K562 (cell line): ENCODE results near the gene PIERCE2. TPM values are rescaled to one million over a fixed set of nuclear protein-coding genes. Genes with fewer than 3 reads are reported as not detected.
"Not testable (repeated sequence)": the region's sequence is repeated elsewhere in the genome, so short reads cannot be mapped to it uniquely, and the experiment has no call there.

Experiments
- ATAC-seq: fragments of 200-7000 bp; cut with Tn5 transposase; 3 replicates; pipeline ENCODE4 v1.9.1; 2020; ENCODE audit warnings: moderate library complexity
- BruUV-seq: library from RNA; stranded (reverse); fragments of 400-500 nt; replicated peaks from 2 replicates; lab custom pipeline; 2021; lab: Mats Ljungman, UMichigan
- CTCF ChIA-PET: fragments of 300-600 bp; formaldehyde crosslinking; extraction: SDS; loops from one replicate; lab custom pipeline; 2021; ENCODE audit warnings: low intra/inter-chr PET ratio; lab: Yijun Ruan, JAX
- POLR2A ChIA-PET: fragments of 300-600, 350-650 bp; sonication (Branson Sonifier 250); formaldehyde crosslinking; extraction: SDS; loops from one replicate; lab custom pipeline; 2021; ENCODE audit warnings: antibody characterized with exemption, inconsistent platforms; lab: Yijun Ruan, JAX
- DNase-seq, 4 experiments: peaks; one replicate each; pipeline versions ENCODE4 v3.0.0 to v3.0.0-alpha.2; 2011 to 2018; ENCODE audit warnings: low spot score in 3 of 4, mixed read lengths in 3 of 4; ENCODE audit errors: extremely low read depth in 1 of 4
- FAIRE-seq: peaks from 2 replicates; lab custom pipeline; 2011; peaks lifted over from hg19 to GRCh38; lab: Jason Lieb, UNC
- H2AFZ ChIP-seq: 2 replicates; pipeline ENCODE4 v1.6.0; 2011; ENCODE audit warnings: low read depth, low read length, control low read depth, inconsistent platforms
- H3K27ac ChIP-seq: fragments of 200-600 bp; 3 replicates; pipeline ENCODE4 v1.8.0; 2011; ENCODE audit warnings: low read depth, mild to moderate bottlenecking, control low read depth, inconsistent platforms, low read length, moderate library complexity, mixed read lengths; ENCODE audit errors: extremely low read depth
- H3K27me3 ChIP-seq, 2 experiments: fragments of 300-600 bp in 1 of 2; 2 replicates in 1 of 2; 3 replicates in 1 of 2; pipeline versions ENCODE4 v1.6.0 to v1.8.0; 2011; ENCODE audit warnings: inconsistent platforms in 2 of 2, low read length in 2 of 2, mild to moderate bottlenecking in 1 of 2, mixed read lengths in 1 of 2, moderate library complexity in 1 of 2; ENCODE audit not compliant: control insufficient read depth in 2 of 2, insufficient read depth in 2 of 2
- H3K36me3 ChIP-seq: fragments of 300-600 bp; 3 replicates; pipeline ENCODE4 v1.8.0; 2011; ENCODE audit warnings: mild to moderate bottlenecking, low read length, inconsistent platforms; ENCODE audit not compliant: control insufficient read depth, insufficient read depth
- H3K4me1 ChIP-seq, 2 experiments: fragments of 200-600 bp in 1 of 2; replicated peaks in 1 of 2; 2 replicates in 1 of 2; 3 replicates in 1 of 2; pipeline versions ENCODE4 v1.5.1 to v1.8.0; 2011; ENCODE audit warnings: inconsistent platforms in 2 of 2, low read length in 2 of 2, mild to moderate bottlenecking in 1 of 2, mixed read lengths in 1 of 2, moderate library complexity in 1 of 2; ENCODE audit not compliant: control insufficient read depth in 2 of 2, insufficient read depth in 2 of 2
- H3K4me2 ChIP-seq: 2 replicates; pipeline ENCODE4 v1.6.1; 2011; ENCODE audit warnings: low read length, control low read depth, inconsistent platforms, mixed read lengths; ENCODE audit not compliant: insufficient read depth
- H3K4me3 ChIP-seq: fragments of 200-600 bp; sonication (generic), shearing (Covaris generic); 2 replicates; pipeline ENCODE4 v1.5.1; 2016; ENCODE audit warnings: control low read depth, inconsistent platforms
- H3K79me2 ChIP-seq: fragments of 200-600 bp; 3 replicates; pipeline ENCODE4 v1.8.0; 2011; ENCODE audit warnings: low read length, inconsistent platforms; ENCODE audit not compliant: control insufficient read depth, insufficient read depth
- H3K9ac ChIP-seq, 2 experiments: 2 replicates each; pipeline versions ENCODE4 v1.6.0 to v1.6.1; 2011; ENCODE audit warnings: low read depth in 2 of 2, low read length in 2 of 2, control low read depth in 1 of 2, inconsistent platforms in 1 of 2, mild to moderate bottlenecking in 1 of 2, mixed read lengths in 1 of 2; ENCODE audit not compliant: insufficient read depth in 1 of 2
- H3K9me1 ChIP-seq: one replicate; pipeline ENCODE4 v1.6.0; 2011; ENCODE audit warnings: inconsistent platforms, mild to moderate bottlenecking, low read length, moderate library complexity; ENCODE audit not compliant: control insufficient read depth, insufficient read depth
- H3K9me3 ChIP-seq: replicated peaks from 2 replicates; pipeline ENCODE4 v1.5.1; 2011; ENCODE audit warnings: low read depth, low read length, inconsistent platforms; ENCODE audit not compliant: control insufficient read depth, insufficient read depth
- H4K20me1 ChIP-seq: replicated peaks from 2 replicates; pipeline ENCODE4 v1.6.1; 2011; ENCODE audit warnings: low read length, inconsistent platforms, mixed read lengths; ENCODE audit not compliant: control insufficient read depth, insufficient read depth
- WGBS: fragments of 100-300 bp; shearing (Covaris generic); methylation state at CpG from one replicate; pipeline ENCODE4 v1.1.6; 2016; ENCODE audit warnings: low coverage, mixed read lengths; ENCODE audit not compliant: insufficient coverage; ENCODE audit errors: missing lambda C conversion rate; 5-methylcytosine and 5-hydroxymethylcytosine counted together
- in situ Hi-C: fragments of 300-500 bp; cut with MboI; formaldehyde crosslinking; loops from 4 replicates; pipeline ENCODE4 v1.15.0; 2018; ENCODE audit warnings: inconsistent platforms, mixed read lengths
- intact Hi-C: fragments of 100-400 bp; cut with micrococcal nuclease; formaldehyde crosslinking; loops from 2 replicates; pipeline ENCODE4 v1.14.2; 2022
- polyA plus RNA-seq, 8 experiments: library from polyadenylated mRNA; depleted of rRNA in 4 of 8; stranded (reverse) in 5 of 8; unstranded in 3 of 8; fragments of >200 nt; fragmentation: Nextera tagmentation in 2 of 8; fragmentation: Illumina TruSeq in 1 of 8; extraction: Ambion mirVana in 2 of 8; extraction: Trizol in 1 of 8; gene quantifications; 2 replicates each; pipeline versions ENCODE4 v1.2.1 to v1.2.3, GENCODE V29; 2011 to 2014; ENCODE audit warnings: inconsistent platforms in 1 of 8, missing spikeins in 1 of 8
- total RNA-seq, 7 experiments: library from RNA; depleted of rRNA in 6 of 7; stranded (reverse); fragments of >200 nt in 6 of 7; fragmentation: Illumina TruSeq in 2 of 7; extraction: Trizol in 2 of 7; gene quantifications; 2 replicates each; pipeline versions ENCODE4 v1.2.1 to v1.2.3, GENCODE V29; 2011 to 2021; ENCODE audit warnings: low replicate concordance in 1 of 7

The PIERCE2 gene
- total and polyA plus RNA-seq, 9 of the 15 experiments (the other 6 are each of a cell fraction or from before 2014, with no cell fraction given), result 2.9 to 4.8 (median 4.0) TPM

- ATAC-seq, H3K4me2 ChIP-seq, DNase-seq, H3K9me1 ChIP-seq, H3K79me2 ChIP-seq, CTCF ChIA-PET, FAIRE-seq, H3K9me3 ChIP-seq, H4K20me1 ChIP-seq, intact Hi-C loops, H2AFZ ChIP-seq, in situ Hi-C loops, H3K4me3 ChIP-seq, H3K4me1 ChIP-seq, POLR2A ChIA-PET, H3K27me3 ChIP-seq, H3K27ac ChIP-seq, H3K9ac ChIP-seq, BruUV-seq, H3K36me3 ChIP-seq: not testable (repeated sequence)
- 62% methylated on average over 12 of the region's 41 CpGs for WGBS
These were observed 38.2 kb downstream of the PIERCE2 start for GRCh38 chr15:55446379-55447029.

- H4K20me1 ChIP-seq, H3K9ac ChIP-seq, BruUV-seq, DNase-seq, H3K27ac ChIP-seq, in situ Hi-C loops, H3K4me3 ChIP-seq, intact Hi-C loops, FAIRE-seq, H3K9me1 ChIP-seq, H3K9me3 ChIP-seq, POLR2A ChIA-PET, ATAC-seq, H3K4me1 ChIP-seq, H3K27me3 ChIP-seq, H3K36me3 ChIP-seq, CTCF ChIA-PET, H3K79me2 ChIP-seq, H2AFZ ChIP-seq, H3K4me2 ChIP-seq: not testable (repeated sequence)
- WGBS, result 64% methylated on average over 6 of the region's 19 CpGs
These were observed 38.7 kb downstream of the PIERCE2 start for GRCh38 chr15:55447030-55447394.
